ENCODE measurements around the gene CDK19.

Gene CDK19

DNA sequence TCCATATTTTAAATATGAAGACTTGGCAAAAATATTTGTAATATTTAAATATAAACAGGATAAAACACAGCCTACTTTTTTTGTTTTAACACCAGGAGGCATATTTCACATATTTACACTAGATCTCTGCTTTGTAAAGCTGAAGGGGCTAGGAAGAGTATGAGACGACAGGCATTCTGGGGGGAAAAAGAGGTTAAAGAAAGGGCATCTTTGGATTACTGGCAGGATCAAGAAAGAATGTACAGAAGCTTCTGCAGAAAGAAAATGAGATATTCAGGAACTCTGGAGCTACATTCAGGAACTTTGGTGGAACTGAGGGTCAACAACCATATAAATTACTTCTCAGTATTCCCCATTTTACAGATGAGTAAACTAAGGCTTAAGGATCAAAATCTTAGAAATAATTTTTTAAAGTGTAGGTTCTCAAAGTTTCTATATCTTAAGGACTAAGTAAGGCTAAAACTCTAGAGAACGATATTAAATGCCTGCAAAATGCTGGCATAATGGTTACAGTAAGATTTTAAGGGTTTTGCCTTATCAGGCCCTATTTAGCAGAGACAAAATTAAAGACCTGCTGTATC lies 156.5 kb downstream of the CDK19 start:
- peaks cover 1% of the 10 kb centered on the region for H3K36me3 Mint-ChIP-seq (ENCODE audit: low read depth)
- no peaks in the 10 kb centered on the region for H3K27me3 Mint-ChIP-seq
- ATAC-seq: no peak

DNA sequence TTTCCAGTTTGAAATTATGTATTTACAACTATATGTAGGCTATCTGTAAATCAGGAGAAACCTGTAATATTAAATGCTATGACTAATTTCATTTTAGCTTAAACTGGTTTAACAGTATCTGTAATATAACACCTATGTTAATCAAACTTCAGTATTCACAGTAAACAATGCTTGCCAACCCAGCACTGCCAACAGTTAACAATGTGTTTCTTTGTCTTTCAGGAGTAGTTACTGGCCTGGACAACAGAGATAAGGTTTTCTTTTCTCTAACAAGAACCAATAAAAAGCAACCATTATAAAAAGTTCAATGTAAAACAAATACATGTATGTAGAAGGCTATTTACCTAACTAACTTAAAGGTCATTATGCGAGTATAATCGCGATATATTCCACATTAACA lies 158.8 kb downstream of the CDK19 start:
- Mint-ChIP-seq H3K4me3 (no peak overlapping the region), H3K27ac (no peak overlapping the region), H3K36me3 (ENCODE audit: low read depth) (peaks cover 1% of the 10 kb centered on the region), H3K4me1 (peaks cover 2% of the 10 kb centered on the region), H3K9me3 (no peaks in the 10 kb centered on the region), H3K27me3 (no peaks in the 10 kb centered on the region)
- DNase-seq: no peak
- no peak for ATAC-seq

More for the DNA sequence above, 156.5 kb downstream of the CDK19 start:
- H3K9me3 Mint-ChIP-seq: no peaks in the 10 kb centered on the region
- H3K27ac Mint-ChIP-seq: no peak overlapping the region
- no peaks in the 10 kb centered on the region for H3K4me1 Mint-ChIP-seq
- no peak overlapping the region for H3K4me3 Mint-ChIP-seq
- no peak for DNase-seq

DNA sequence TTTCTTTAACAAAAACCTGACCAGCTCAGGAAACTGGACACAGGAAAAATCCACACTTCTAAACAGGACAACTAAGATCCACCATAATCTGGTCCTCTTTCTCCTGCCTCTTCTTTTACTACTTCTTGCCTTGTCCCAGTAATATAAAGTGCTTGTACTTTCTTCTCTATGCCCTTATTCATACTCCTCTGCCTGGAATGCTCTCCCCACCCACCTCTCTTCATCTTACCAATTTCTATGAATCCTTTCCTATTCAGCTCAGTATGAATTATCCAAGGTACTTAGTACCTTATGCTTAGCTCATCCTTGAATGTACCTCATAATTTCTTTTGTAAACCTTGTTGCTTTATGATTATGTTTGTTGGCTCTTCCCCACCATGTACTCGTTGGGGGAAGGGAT lies 159.4 kb downstream of the CDK19 start:
- Mint-ChIP-seq H3K9me3 (no peaks in the 10 kb centered on the region), H3K36me3 (ENCODE audit: low read depth) (peaks cover 1% of the 10 kb centered on the region), H3K27me3 (no peaks in the 10 kb centered on the region), H3K27ac (no peak overlapping the region), H3K4me1 (peaks cover 2% of the 10 kb centered on the region), H3K4me3 (no peak overlapping the region)
- ATAC-seq: no peak
- DNase-seq: no peak

DNA sequence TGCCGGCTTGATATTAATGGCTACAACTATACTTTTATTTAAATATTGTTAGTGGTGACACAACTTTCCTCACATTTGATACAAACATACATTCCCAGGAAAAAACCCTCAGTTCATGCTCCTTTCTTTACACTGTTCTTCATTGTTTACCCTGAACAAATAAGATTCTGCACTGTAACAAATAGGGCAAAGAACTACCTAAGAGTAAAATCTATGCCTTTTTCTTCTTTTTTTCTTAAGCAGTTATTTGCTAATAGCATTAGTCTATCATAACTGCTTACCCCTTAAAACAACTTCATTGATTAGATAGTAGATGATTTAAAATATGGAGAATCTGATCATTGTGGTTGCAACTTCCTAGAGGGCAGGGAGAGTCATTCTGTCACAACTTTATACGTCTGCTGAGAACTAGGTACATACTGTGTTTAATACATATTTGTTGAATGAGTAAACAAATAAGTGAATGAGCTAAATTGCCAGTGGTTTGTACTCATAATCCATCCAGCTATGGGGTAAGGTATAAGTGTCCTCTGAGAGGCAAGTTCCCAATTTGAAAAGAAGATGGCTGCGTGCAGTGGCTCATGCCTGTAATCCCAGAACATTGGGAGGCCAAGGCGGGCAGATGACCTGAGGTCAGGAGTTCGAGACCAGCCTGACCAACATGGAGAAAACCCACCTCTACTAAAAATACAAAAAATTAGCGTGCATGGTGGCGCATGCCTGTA lies 161.0 kb downstream of the CDK19 start:
- no peaks in the 10 kb centered on the region for H3K27me3 Mint-ChIP-seq
- DNase-seq (no peak), ATAC-seq (no peak)
- H3K9me3 Mint-ChIP-seq: no peaks in the 10 kb centered on the region
- no peaks in the 10 kb centered on the region for H3K36me3 Mint-ChIP-seq (ENCODE audit: low read depth)
- no peak overlapping the region for H3K27ac Mint-ChIP-seq
- no peak overlapping the region for H3K4me3 Mint-ChIP-seq
- H3K4me1 Mint-ChIP-seq: peaks cover 2% of the 10 kb centered on the region

DNA sequence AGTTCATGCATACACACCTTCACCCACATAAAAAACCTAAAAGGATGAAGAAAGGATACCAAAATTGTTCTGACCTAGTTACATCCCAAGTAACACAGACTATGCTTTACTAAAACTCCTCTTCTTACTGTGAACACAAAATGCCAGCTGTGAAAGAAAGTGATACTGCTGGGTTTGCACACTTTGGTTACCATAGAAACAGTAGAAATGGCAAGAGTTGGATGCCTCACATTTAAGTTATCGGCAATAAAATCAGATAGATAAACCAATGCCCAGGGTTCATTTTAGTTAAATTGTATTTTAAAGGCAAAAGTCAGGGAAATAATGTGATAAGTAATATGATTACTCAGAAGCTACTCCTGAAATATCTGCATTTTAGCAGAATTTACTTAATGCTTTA lies 161.9 kb downstream of the CDK19 start:
- H3K4me1 Mint-ChIP-seq: peaks cover 2% of the 10 kb centered on the region
- no peaks in the 10 kb centered on the region for H3K36me3 Mint-ChIP-seq (ENCODE audit: low read depth)
- no peaks in the 10 kb centered on the region for H3K9me3 Mint-ChIP-seq
- DNase-seq (no peak), ATAC-seq (no peak)
- H3K27me3 Mint-ChIP-seq: no peaks in the 10 kb centered on the region
- H3K4me3 Mint-ChIP-seq: no peak overlapping the region
- no peak overlapping the region for H3K27ac Mint-ChIP-seq

DNA sequence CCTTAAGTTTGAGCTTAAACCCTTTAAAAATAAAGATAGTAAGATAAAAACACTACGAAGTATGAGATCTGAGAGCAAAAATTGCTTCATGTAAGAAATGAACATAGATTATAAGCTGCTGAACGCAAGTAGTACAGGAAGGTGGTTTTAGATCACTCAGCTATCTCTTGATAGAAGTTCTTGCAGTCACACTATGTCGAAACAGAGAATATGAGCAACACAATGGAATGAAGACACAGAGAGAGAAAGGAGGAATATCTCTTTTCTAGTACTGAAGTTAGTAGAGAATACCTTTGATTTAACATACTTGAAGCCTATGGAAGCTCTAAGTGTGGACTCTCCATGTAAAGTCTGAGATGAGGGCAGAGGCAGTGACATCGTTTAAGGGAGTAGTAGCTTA lies 162.7 kb downstream of the CDK19 start:
- Mint-ChIP-seq H3K9me3 (no peaks in the 10 kb centered on the region), H3K4me1 (peaks cover 2% of the 10 kb centered on the region), H3K36me3 (ENCODE audit: low read depth) (no peaks in the 10 kb centered on the region), H3K27me3 (no peaks in the 10 kb centered on the region), H3K4me3 (no peak overlapping the region), H3K27ac (no peak overlapping the region)
- no peak for ATAC-seq
- DNase-seq: no peak

DNA sequence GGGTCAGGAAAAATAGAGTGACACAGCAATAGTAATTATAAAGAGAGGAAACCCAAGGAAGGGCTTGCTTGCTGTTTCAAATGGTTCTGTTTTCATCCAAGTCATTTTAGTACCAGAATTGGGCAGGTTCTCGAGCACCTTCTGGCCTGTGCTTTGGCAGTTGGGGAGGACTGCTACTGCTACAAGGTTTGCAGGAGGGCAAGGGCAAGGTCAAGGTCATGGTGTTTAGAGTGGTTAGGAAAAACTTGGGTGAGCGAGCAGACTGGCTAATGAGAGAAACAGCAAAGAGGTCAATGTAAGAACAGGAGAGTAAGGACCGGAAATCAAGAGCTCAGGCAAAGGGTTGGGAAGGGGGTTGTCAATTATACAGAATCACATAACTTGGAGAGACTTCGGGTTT lies 164.5 kb downstream of the CDK19 start:
- Mint-ChIP-seq H3K27me3 (no peaks in the 10 kb centered on the region), H3K4me1 (peaks cover 2% of the 10 kb centered on the region), H3K36me3 (ENCODE audit: low read depth) (peaks cover 4% of the 10 kb centered on the region), H3K4me3 (no peak overlapping the region), H3K27ac (peak overlapping the region; percentile 44), H3K9me3 (no peaks in the 10 kb centered on the region)
- DNase-seq (no peak), ATAC-seq (no peak)

DNA sequence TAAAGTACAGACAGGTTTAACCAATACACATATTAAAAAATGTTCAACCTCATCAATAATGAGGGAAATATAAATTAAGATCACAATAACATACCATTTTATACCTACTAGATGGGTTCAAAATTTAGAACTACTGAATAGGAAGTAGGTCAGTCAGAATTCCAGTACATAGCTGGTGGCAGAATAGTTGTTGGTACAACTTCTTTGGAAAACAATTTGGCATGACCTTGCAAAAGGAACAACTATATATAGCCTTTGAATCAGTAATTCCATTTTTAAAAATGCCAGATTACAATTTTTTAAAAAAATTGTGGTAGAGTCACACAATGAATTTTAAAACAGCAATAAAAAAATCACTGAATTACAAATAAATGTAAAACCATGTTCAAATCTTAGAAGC lies 165.6 kb downstream of the CDK19 start:
- DNase-seq: no peak
- Mint-ChIP-seq H3K4me1 (peaks cover 2% of the 10 kb centered on the region), H3K36me3 (ENCODE audit: low read depth) (peaks cover 6% of the 10 kb centered on the region), H3K27ac (no peak overlapping the region), H3K4me3 (no peak overlapping the region), H3K9me3 (no peaks in the 10 kb centered on the region), H3K27me3 (no peaks in the 10 kb centered on the region)
- ATAC-seq: no peak

DNA sequence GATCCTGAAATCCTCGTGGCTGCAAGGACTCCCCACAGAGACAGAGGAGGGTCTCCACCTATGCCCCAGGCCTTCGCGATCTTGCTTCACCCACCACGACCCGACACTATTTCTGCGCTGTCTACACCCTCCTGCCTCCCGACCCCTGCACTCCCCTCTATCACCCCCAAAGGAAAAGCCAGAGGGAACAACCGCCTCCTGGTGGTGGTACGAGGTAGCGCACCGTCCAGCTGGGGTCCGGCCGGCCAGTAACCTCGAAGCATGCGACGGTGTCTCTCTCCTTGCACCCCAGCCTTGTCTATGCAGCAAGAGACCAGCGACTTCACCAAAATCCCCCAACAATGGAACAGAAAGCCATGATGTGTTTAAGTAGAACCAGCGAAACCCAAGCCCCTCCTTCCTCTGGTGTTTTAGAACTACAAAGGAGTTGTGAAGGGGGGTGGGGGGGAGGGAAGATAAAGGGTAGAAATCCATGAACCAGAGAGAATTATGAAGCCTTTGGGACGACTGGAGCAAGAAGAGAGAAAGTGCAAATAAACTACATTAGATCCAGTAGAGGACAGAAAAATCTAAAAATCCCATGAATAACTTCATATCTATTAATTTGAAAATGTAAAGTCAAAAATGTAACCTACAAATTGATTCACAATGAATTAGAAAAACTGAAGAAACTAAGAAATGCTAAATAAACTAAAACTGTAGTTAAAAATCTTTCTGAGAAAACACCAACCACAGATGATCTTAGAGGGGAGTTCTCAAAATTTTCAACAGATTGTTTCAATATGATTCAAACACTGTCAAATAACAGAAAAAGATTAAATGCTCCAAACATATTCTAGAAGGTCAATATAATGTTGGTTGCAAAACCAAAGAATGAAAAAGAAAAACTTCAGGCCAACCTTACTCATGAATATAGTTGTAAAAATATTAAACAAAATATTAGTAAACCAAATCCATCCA lies 168.0 kb downstream of the CDK19 start:
- DNase-seq: no peak
- H3K36me3 Mint-ChIP-seq (ENCODE audit: low read depth): peaks cover 6% of the 10 kb centered on the region
- H3K27me3 Mint-ChIP-seq: no peaks in the 10 kb centered on the region
- no peak overlapping the region for H3K4me3 Mint-ChIP-seq
- no peak overlapping the region for H3K27ac Mint-ChIP-seq
- no peaks in the 10 kb centered on the region for H3K9me3 Mint-ChIP-seq
- H3K4me1 Mint-ChIP-seq: no peaks in the 10 kb centered on the region
- ATAC-seq: no peak

DNA sequence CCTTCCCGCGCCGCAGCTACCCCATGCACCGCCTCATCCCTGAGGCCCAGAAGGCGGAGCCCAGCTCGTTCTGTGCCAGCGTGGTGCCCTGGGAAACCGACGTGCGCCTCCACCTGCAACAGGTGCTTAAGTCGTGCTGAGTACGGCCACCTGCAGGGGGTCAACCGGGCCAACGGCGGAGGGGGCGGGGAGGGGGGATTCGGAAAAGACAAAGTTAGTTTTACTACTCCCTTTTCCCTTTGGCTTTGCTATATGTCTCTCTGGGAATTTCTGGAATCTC lies 168.9 kb downstream of the CDK19 start:
- Mint-ChIP-seq H3K36me3 (ENCODE audit: low read depth) (peaks cover 8% of the 10 kb centered on the region), H3K4me1 (no peaks in the 10 kb centered on the region), H3K4me3 (no peak overlapping the region), H3K27ac (no peak overlapping the region), H3K27me3 (no peaks in the 10 kb centered on the region), H3K9me3 (no peaks in the 10 kb centered on the region)
- ATAC-seq: no peak
- no peak for DNase-seq

DNA sequence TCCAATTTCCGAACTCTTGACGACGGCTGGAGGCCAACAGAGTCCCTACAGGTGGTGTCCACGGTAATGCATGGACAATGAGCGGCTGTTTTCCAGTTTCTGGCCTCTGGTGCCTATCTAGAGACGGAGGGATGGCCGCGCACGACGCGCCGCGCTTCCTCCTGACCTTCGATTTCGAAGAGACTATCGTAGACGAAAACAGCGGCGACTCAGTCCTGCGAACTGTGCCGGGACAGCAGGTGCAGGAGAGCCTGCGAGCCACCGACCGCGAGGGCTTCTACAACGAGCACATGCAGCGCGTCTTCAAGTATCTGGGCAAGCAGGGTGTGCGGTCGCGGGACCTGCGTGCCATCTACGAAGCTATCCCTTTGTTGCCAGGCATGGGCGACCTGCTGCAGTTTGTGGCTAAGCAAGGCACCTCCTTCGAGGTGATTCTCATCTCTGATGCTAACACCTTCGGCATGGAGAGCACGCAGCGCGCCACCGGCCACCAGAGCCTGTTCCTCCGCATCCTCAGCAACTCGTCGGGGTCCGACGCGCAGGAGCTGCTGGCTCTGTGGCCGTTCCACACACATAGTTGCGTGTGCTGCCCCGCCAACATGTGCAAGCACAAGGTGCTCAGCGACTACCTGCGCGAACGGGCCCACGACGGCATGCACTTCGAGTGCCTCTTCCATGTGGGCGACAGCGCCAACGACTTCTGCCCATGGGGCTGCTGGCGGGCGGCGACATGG lies 169.4 kb downstream of the CDK19 start:
- Mint-ChIP-seq H3K4me1 (no peaks in the 10 kb centered on the region), H3K27me3 (no peaks in the 10 kb centered on the region), H3K9me3 (no peaks in the 10 kb centered on the region), H3K27ac (no peak overlapping the region), H3K36me3 (ENCODE audit: low read depth) (peaks cover 8% of the 10 kb centered on the region), H3K4me3 (no peak overlapping the region)
- DNase-seq: no peak
- ATAC-seq: no peak

DNA sequence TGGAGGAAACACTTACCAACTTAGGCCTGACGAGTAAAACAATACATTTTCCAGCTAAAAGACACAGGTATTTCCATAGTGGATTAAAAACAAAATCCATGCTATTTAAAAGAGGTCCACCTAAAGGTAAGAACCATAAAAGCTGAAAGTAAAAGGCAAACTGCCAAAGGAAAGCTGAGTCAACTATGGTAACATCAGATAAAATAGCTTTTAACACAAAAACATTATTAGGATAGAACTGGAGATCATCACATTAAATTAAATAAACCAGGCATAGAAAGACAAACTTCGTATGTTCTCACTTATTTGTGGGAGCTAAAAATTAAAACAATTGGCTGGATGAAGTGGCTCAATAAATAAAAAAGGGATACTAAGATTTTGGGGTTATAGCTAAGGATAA lies 172.1 kb downstream of the CDK19 start:
- Mint-ChIP-seq H3K4me3 (no peak overlapping the region), H3K4me1 (no peaks in the 10 kb centered on the region), H3K36me3 (ENCODE audit: low read depth) (peaks cover 8% of the 10 kb centered on the region), H3K9me3 (no peaks in the 10 kb centered on the region), H3K27me3 (no peaks in the 10 kb centered on the region), H3K27ac (no peak overlapping the region)
- DNase-seq: no peak
- ATAC-seq: no peak

DNA sequence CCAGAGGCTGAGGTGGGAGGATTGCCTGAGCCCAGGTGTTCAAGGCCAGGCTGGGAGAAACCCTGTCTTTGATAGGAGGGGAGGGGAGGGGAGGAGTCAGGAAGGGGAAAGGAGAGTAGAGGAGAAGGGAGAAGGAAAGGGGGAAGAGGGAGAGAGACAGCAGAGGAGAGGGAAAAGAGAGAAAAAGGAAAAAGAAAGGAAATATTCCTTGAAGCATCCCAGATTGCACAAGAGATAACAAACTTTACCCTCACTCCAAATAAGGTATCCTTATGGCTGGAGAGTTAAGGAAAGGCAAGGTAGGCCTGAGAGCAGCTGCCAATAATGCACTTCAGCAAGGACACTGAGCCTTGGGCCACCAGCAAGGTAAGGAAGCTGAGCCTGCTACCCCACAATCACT lies 172.6 kb downstream of the CDK19 start:
- no peaks in the 10 kb centered on the region for H3K9me3 Mint-ChIP-seq

DNA sequence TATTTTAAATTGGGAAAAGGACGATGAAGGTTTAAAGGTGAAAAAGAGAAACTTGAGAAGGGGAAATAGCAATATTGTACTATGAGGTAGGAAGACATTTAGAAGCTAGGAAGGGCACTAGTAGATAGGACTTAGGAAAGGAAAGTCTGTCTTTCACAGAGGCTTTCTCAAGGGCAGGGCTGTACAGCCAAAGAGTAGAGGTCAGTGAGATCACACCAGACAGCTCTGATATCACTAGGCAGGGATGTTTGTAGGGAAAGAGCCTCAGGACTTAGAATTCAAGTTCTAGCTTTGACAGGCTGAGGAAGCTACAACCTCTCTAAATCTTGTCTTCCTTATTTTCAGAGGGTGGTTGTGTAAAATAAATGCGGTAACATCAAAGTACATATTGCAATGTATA lies 178.5 kb downstream of the CDK19 start:
- ATAC-seq: no peak
- H3K27me3 Mint-ChIP-seq: no peaks in the 10 kb centered on the region
- H3K27ac Mint-ChIP-seq: no peak overlapping the region
- H3K4me3 Mint-ChIP-seq: no peak overlapping the region
- DNase-seq: no peak
- H3K36me3 Mint-ChIP-seq (ENCODE audit: low read depth): peaks cover 4% of the 10 kb centered on the region
- H3K4me1 Mint-ChIP-seq: peaks cover 3% of the 10 kb centered on the region
- H3K9me3 Mint-ChIP-seq: no peaks in the 10 kb centered on the region

More for the DNA sequence above, 172.6 kb downstream of the CDK19 start:
- Mint-ChIP-seq H3K27me3 (no peaks in the 10 kb centered on the region), H3K36me3 (ENCODE audit: low read depth) (peaks cover 11% of the 10 kb centered on the region), H3K4me3 (no peak overlapping the region), H3K4me1 (no peaks in the 10 kb centered on the region), H3K27ac (no peak overlapping the region)
- no peak for DNase-seq
- ATAC-seq: no peak

Measured in activated naive CD8-positive, alpha-beta T cell treated with anti-CD3 and anti-CD28 coated beads, Interleukin-2, amount 50 U/mL, for 24 hours (primary cell).